Thoracic aorta (tissue), 2 donors: Measurements from ENCODE around the gene BBS10. TPM values are rescaled to one million over a fixed set of nuclear protein-coding genes. Genes with fewer than 3 reads are reported as not detected.

ENCODE experiments used
- ATAC-seq: fragments of 150-250 bp; one replicate; pipeline ENCODE4 v1.8.0; 2017; ENCODE audit warnings: low read depth; ENCODE audit not compliant: insufficient number of reproducible peaks, low FRiP score
- DNase-seq: peaks from one replicate; pipeline ENCODE4 v3.0.0-alpha.2; 2020; ENCODE audit warnings: low spot score
- H3K27ac ChIP-seq, 2 donors: fragments of 200-600 bp; sonication (generic); 1 replicate in 1 of 2; 2 replicates in 1 of 2; pipeline ENCODE4 v1.5.1; 2016; ENCODE audit warnings: mild to moderate bottlenecking in 2 of 2, moderate library complexity in 2 of 2
- H3K27me3 ChIP-seq: fragments of 200-600 bp; sonication (generic); replicated peaks from 2 replicates; pipeline ENCODE4 v1.6.0; 2016; ENCODE audit warnings: mild to moderate bottlenecking; ENCODE audit not compliant: insufficient read depth
- H3K36me3 ChIP-seq: fragments of 200-600 bp; sonication (generic); one replicate; pipeline ENCODE4 v1.5.1; 2016
- H3K4me1 ChIP-seq, 2 donors: fragments of 200-600 bp; sonication (generic); 1 replicate in 1 of 2; 2 replicates in 1 of 2; pipeline versions ENCODE4 v1.5.1 to v1.6.0; 2016; ENCODE audit warnings: low read depth in 2 of 2, mild to moderate bottlenecking in 1 of 2; ENCODE audit not compliant: control insufficient read depth in 1 of 2
- H3K4me3 ChIP-seq: fragments of 200-600 bp; sonication (generic); 2 replicates; pipeline ENCODE4 v1.5.1; 2016; ENCODE audit warnings: mild to moderate bottlenecking
- H3K9me3 ChIP-seq: fragments of 200-600 bp; sonication (generic); 2 replicates; pipeline ENCODE4 v1.5.1; 2016
- total RNA-seq, 2 donors: library from RNA; depleted of rRNA; stranded (reverse); fragments of >200 nt; gene quantifications; one replicate each; pipeline versions ENCODE4 v1.1.0 to v1.2.3, GENCODE V29; 2016
- TF ChIP-seq, protein P1 (sequence below): fragments of 200-600 bp; sonication (generic); IDR thresholded peaks from one replicate; pipeline ENCODE4 v1.5.1; 2019; ENCODE audit warnings: antibody characterized with exemption

The BBS10 gene
- total RNA-seq, 2 donors from 2014 or later, result 7.4 to 9.3 TPM

DNA sequence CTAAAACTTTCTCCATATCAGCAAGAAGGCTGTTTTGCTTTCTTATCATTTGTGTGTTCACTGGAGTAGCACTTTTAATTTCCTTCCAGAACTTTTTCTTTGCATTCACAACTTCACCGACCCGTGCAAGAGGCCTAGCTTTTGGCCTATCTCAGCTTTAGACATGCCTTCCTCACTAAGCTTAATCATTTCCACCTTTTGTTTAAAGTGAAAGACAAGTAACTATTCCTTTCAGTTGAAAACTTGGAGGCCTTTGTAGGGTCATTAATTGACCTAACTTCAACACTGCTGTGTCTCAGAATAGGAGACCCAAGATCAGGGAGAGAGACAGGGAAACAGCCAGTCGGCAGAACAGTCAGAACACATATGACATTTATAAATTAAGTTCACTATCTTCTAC lies 39.3 kb downstream of the BBS10 start:
- Histone ChIP-seq H3K27ac (no peak overlapping the region), H3K27me3 (no peaks in the 10 kb centered on the region), H3K36me3 (no peaks in the 10 kb centered on the region), H3K9me3 (no peaks in the 10 kb centered on the region), H3K4me1 (no peaks in the 10 kb centered on the region), H3K4me3 (no peak overlapping the region)
- DNase-seq (no peak), ATAC-seq (no peak)
- TF ChIP-seq, protein P1, sequence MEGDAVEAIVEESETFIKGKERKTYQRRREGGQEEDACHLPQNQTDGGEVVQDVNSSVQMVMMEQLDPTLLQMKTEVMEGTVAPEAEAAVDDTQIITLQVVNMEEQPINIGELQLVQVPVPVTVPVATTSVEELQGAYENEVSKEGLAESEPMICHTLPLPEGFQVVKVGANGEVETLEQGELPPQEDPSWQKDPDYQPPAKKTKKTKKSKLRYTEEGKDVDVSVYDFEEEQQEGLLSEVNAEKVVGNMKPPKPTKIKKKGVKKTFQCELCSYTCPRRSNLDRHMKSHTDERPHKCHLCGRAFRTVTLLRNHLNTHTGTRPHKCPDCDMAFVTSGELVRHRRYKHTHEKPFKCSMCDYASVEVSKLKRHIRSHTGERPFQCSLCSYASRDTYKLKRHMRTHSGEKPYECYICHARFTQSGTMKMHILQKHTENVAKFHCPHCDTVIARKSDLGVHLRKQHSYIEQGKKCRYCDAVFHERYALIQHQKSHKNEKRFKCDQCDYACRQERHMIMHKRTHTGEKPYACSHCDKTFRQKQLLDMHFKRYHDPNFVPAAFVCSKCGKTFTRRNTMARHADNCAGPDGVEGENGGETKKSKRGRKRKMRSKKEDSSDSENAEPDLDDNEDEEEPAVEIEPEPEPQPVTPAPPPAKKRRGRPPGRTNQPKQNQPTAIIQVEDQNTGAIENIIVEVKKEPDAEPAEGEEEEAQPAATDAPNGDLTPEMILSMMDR, result no peak

DNA sequence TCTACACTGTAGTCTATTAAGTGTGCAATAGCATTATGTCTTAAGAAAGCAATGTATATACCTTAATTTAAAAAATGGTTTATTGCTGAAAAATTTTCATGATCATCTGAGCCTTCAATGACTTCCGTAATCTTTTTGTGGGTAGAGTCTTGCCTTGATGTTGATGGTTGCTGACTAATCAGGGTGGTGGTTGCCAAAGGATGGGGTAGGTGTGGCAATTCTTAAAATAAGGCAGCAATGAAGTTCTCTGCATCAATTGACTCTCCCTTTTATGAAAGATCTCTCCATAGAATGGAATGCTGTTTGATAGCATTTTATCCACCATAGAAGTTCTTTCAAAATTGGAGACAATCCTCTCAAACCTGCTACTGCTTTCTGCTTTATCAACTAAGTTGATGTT lies 41.1 kb downstream of the BBS10 start:
- ATAC-seq (no peak), DNase-seq (no peak)
- Histone ChIP-seq H3K27ac (no peak overlapping the region), H3K9me3 (no peaks in the 10 kb centered on the region), H3K36me3 (no peaks in the 10 kb centered on the region), H3K27me3 (no peaks in the 10 kb centered on the region), H3K4me3 (no peak overlapping the region), H3K4me1 (no peaks in the 10 kb centered on the region)
- TF ChIP-seq, protein P1, result no peak

DNA sequence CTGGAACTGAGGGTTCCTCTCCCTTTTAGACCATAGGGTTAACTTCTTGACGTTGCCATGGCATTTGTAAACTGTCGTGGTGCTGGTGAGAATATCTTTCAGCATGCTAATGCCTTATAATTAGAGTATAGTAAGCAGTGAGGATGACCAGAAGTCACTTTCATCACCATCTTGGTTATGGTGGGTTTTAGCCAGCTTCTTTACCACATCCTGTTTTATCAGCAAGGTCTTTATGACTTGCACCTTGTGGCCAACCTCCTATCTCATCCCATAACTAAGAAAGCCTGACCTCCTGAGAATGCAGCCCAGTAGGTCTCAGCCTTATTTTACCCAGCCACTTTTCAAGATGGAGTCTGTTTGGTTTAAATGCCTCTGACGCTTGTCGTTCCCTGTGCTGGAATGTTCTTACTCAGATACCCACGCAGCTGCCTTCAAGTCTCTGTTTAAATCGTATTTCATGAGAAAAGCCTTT lies 44.2 kb downstream of the BBS10 start:
- no peak for DNase-seq
- Histone ChIP-seq H3K36me3 (no peaks in the 10 kb centered on the region), H3K9me3 (no peaks in the 10 kb centered on the region), H3K4me1 (no peaks in the 10 kb centered on the region), H3K27me3 (no peaks in the 10 kb centered on the region), H3K4me3 (no peak overlapping the region), H3K27ac (no peak overlapping the region)
- no peak for ATAC-seq
- TF ChIP-seq, protein P1, result no peak

GRCh38 chr12:76303365-76303764 lies 44.9 kb downstream of the BBS10 start:
- TF ChIP-seq, protein P1, result no peak
- H3K27ac ChIP-seq, result no peak overlapping the region
- no peaks in the 10 kb centered on the region for H3K36me3 ChIP-seq
- H3K4me3 ChIP-seq, result no peak overlapping the region
- no peak for ATAC-seq
- H3K27me3 ChIP-seq, result no peaks in the 10 kb centered on the region
- DNase-seq, result no peak
- no peaks in the 10 kb centered on the region for H3K4me1 ChIP-seq
- no peaks in the 10 kb centered on the region for H3K9me3 ChIP-seq

- TF ChIP-seq, protein P1, result no peak
- no peak for ATAC-seq
These were observed 47.9 kb downstream of the BBS10 start for GRCh38 chr12:76300297-76300665.

More at GRCh38 chr12:76300297-76300665, 47.9 kb downstream of the BBS10 start:
- DNase-seq, result no peak
- Histone ChIP-seq H3K9me3 (no peaks in the 10 kb centered on the region), H3K27me3 (no peaks in the 10 kb centered on the region), H3K4me1 (no peaks in the 10 kb centered on the region), H3K36me3 (no peaks in the 10 kb centered on the region), H3K27ac (no peak overlapping the region), H3K4me3 (no peak overlapping the region)
